ENCODE data around the gene LRGUK. TPM values are rescaled to one million over a fixed set of nuclear protein-coding genes. Genes with fewer than 3 reads are reported as not detected.
A peak's percentile ranks its signal among the peaks of the same experiment; 100 is the strongest.

Gene LRGUK
- total RNA-seq, 1 donor from 2014 or later: 1.6 TPM

DNA sequence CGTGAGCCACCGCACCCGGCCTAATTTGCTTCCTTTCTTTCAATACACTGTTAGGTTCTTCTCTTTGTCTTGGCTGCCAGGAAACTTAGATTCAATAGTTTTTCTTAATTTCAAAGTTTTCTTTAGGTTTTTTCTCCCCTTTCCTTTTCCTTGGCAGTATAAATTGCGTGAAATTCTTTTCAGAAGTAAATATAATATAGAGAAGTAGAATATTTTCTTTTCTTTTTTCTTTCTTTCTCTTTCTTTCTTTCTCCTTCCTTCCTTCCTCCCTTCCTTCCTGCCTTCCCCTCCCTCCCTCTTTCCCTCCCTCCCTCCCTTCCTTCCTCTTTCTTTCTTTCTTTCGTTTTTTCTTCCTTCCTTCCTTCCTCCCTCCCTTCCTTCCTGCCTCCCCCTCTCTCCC lies 1.7 kb downstream of the LRGUK start:
- no peak for DNase-seq

- no peak for DNase-seq
These were observed 2.9 kb downstream of the LRGUK start for GRCh38 chr7:134129856-134130523.

- no peak for DNase-seq
These were observed 6.9 kb downstream of the LRGUK start for GRCh38 chr7:134134004-134134403.

DNA sequence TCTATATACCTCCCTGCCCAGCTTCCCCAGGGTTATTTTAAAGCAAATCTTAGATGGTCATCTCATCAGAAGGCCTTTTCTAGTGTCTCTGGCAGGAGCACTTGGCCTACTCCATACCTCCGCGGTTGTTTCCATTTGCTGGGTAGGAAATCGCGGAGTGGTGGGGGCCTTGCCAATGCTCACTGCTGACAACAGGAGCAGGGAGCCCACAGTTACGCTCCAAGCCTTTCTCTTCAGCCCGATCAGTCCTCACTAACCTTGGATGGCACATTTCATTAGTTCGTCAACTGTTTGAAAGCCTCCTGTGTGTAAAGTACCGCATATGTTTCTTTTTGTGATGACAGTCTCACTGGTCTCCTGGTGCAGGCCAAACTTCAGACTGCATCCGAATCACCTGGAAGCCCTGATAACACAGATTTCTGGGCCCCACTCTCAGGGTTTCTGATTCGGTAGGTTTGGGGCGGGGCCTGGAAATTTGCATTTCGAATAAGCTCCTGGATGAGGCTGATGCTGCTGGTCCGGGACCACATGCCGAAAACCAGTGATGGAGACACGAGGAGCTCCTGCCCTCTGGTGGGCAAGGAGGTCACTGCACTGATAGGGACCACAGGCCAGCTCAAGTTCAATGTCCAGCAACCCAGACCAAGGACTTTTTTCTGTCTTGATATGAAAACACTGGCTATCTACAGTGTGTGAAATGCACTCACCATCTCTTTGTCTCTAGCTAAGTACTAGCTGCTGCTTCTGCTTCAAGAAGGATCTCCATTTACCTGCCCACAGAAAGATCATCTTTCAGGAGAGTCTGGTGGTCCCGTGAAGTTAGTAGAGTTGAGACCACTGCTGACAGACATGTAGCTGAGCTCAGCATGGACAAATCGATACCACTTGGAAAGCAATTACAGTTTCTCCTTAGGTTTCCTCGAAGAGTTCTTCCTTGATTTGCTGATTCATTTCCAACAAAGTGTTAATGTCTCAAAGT lies 14.0 kb downstream of the LRGUK start:
- peak; percentile 76 for DNase-seq

DNA sequence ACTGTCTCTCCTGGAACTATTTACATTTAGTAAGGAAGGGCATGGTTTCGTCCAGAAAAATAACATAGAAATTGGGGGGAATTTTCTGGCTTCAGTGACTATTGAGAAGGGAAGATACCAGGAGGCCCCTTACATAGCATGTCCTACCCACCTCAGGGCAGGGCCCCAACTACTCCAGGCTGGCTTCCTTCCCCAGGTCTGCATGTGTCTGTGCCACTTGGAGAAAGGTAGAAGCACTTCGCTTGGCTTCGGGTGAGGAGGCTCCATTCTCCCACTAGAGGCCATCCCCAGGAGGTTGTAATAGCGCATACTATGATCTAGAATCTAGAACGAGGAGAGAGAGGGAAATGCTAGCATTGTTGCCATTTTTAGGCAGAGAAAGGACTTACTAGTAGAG lies 14.7 kb downstream of the LRGUK start:
- no peak for DNase-seq

GRCh38 chr7:134153493-134154136 lies 26.5 kb downstream of the LRGUK start:
- DNase-seq: no peak

- DNase-seq: no peak
These were observed 27.5 kb downstream of the LRGUK start for GRCh38 chr7:134154581-134155130.

- DNase-seq: no peak
These were observed 28.1 kb downstream of the LRGUK start for GRCh38 chr7:134155206-134155605.

- DNase-seq: no peak
These were observed 28.7 kb downstream of the LRGUK start for GRCh38 chr7:134155871-134156270.

DNA sequence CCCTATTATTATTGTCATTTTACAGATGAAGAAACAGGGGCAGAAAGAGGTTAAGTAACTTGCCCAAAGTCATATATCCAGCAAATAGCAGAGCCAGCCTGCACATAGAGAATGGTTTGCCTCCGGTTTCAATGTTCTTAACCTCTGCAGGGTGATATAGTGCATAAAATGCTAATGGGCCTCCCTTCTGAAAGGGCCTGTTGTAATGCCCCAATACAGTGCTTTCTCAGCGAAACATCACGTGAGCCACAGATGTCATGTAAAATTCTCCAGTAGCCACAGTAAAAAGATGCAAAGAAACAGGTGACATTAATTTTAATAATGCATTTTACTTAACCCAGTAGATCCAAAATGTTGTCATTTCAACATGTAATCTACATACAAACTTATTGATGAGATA lies 38.1 kb downstream of the LRGUK start:
- DNase-seq: no peak

DNA sequence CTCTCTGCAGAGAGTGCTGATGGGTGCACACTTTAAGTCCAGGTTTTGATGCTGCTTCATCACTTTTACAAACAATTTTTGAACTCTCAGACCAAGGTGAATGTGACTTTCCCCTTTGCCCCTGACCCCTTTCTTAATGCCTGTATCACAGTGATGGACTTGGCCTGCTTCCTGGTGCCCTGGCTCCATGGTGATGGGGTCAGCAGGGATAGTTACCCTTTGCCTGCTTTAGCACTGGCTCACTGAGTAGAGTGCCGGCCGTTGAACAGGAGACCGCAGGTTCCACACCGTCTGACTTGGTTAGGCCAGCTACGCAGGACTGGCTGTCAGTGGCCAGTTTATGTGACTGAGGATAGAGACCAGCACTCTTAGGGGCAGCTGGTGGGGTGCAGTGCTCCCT lies 40.1 kb downstream of the LRGUK start:
- no peak for DNase-seq

- DNase-seq: no peak
These were observed 40.7 kb downstream of the LRGUK start for GRCh38 chr7:134167841-134168240.

- no peak for DNase-seq
These were observed 47.7 kb downstream of the LRGUK start for GRCh38 chr7:134174795-134175261.

- DNase-seq: no peak
These were observed 48.3 kb downstream of the LRGUK start for GRCh38 chr7:134175334-134176036.

DNA sequence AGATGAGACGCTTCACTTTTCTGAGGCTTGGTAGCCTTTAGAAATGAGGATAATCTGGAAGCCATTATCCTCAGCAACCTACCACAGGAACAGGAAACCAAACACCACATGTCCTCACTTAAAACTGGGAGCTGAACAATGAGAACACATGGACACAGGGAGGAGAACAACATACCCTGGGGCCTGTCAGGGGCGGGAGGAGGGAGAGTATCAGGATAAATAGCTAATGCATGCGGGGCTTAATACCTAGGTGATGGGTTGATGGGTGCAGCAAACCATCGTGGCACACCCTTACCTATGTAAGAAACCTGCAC lies 48.9 kb downstream of the LRGUK start:
- DNase-seq: no peak

- no peak for DNase-seq
These were observed 52.2 kb downstream of the LRGUK start for GRCh38 chr7:134179036-134180011.

DNA sequence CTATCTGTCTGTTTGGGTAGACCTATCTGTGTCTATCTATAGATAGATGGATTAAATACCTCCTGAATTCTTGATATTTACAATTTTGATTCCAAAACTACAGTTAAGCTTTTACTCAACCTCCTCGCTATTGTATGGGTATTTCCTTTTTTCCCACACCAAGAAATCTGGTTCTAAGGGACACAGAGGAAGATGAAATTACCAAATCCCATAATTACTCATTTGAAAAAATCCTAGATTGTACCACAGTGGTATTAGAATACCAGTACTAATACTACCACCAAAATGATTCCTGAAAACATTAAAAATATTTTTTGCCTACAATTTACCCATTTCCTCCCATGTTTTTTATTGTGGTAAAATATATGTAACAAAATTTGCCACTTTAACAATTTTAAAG lies 53.2 kb downstream of the LRGUK start:
- DNase-seq: no peak

GRCh38 chr7:134182078-134182477 lies 54.9 kb downstream of the LRGUK start:
- peak; percentile 40 for DNase-seq

- peak; percentile 2 for DNase-seq
These were observed 57.6 kb downstream of the LRGUK start for GRCh38 chr7:134184767-134185166.

DNA sequence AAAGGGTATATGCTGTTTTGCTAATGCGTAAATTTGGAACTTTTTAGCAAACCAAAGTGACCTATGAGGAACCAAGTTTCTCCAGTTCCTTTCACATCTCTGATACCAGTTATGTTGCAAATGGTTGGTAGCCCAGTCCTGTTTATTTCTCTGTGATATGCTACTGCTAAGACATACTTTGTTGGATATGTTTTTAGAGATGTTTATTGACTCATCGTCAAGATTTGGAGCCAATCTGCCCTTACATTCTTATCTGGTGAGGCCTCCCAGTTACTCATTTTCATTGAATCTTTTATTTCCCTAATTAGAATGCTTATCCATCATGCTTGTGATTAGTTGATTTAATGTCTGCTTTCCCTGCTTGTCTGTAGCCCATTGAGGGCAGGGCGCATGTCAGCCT lies 58.9 kb downstream of the LRGUK start:
- DNase-seq: no peak

DNA sequence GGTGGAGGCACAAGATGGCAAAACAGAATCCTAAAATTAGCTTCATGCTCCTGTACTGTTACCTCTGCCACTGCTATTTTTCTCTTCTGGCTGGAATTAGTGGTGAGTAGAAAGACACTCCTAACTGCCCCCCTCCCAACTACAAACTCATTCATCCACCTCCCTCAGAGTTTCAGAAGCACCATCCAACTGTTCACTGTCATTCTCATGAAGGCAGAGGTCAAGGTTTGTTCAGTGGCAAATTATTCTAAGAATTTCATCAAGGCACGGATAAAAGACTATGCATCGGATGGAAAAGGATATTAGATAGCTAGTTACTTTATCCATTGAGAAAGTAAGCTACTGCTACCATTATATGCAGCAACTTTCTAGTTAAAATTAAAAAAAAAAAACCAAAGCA lies 59.7 kb downstream of the LRGUK start:
- DNase-seq: no peak
